Stimulated activated CD4-positive, alpha-beta T cell treated with anti-CD3 and anti-CD28 coated beads, Interleukin-4, amount 100 ng/mL, for 24 hours (primary cell): ENCODE results near the gene LBX2.
"Not testable (repeated sequence)": the region's sequence is repeated elsewhere in the genome, so short reads cannot be mapped to it uniquely, and the experiment has no call there.

Experiments used
- DNase-seq: peaks from one replicate; pipeline ENCODE4 v3.0.0-alpha.2; 2020

The LBX2 gene

GRCh38 chr2:74503506-74504475 lies 4.4 kb upstream of the LBX2 start:
- DNase-seq = no peak

- peak; percentile 28 for DNase-seq
Observed at GRCh38 chr2:74502720-74503505, 3.5 kb upstream of the LBX2 start.

- no peak for DNase-seq
Observed at GRCh38 chr2:74502147-74502719, 2.8 kb upstream of the LBX2 start.

GRCh38 chr2:74501335-74502071 lies 2.1 kb upstream of the LBX2 start:
- DNase-seq = no peak

GRCh38 chr2:74500578-74500946 lies 1.2 kb upstream of the LBX2 start:
- DNase-seq = no peak

- DNase-seq = no peak
Observed at GRCh38 chr2:74499940-74500577, 656 bp upstream of the LBX2 start.

- DNase-seq = peak; percentile 14
Observed at GRCh38 chr2:74498500-74499266, 720 bp downstream of the LBX2 start.

GRCh38 chr2:74497777-74498499 lies 1.5 kb downstream of the LBX2 start:
- no peak for DNase-seq

GRCh38 chr2:74496997-74497776 lies 2.2 kb downstream of the LBX2 start:
- no peak for DNase-seq

- DNase-seq = no peak
Observed at GRCh38 chr2:74495440-74495839, 4.0 kb downstream of the LBX2 start.

GRCh38 chr2:74493546-74493945 lies 5.9 kb downstream of the LBX2 start:
- no peak for DNase-seq

- no peak for DNase-seq
Observed at GRCh38 chr2:74491648-74492544, 7.5 kb downstream of the LBX2 start.

- DNase-seq = no peak
Observed at GRCh38 chr2:74489906-74490305, 9.5 kb downstream of the LBX2 start.

GRCh38 chr2:74488643-74489481 lies 10.5 kb downstream of the LBX2 start:
- no peak for DNase-seq

GRCh38 chr2:74486141-74486540 lies 13.3 kb downstream of the LBX2 start:
- no peak for DNase-seq

GRCh38 chr2:74483675-74484164 lies 15.7 kb downstream of the LBX2 start:
- DNase-seq = not testable (repeated sequence)

GRCh38 chr2:74482801-74483674 lies 16.4 kb downstream of the LBX2 start, which contains the start of the genes CCDC142 and TTC31:
Gene CCDC142, minus strand, starts transcription at chr2:74482998. Its CDS starts 161 bp downstream, at chr2:74482837.
Gene TTC31, plus strand, starts transcription at chr2:74483081. Its CDS starts 15 bp downstream, at chr2:74483096.
- DNase-seq = peak; percentile 95
